HG02571 (cell line): Measurements from ENCODE around the gene PRKD1.
A peak's percentile ranks its signal among the peaks of the same experiment; 100 is the strongest.
"Not testable (repeated sequence)": the region's sequence is repeated elsewhere in the genome, so short reads cannot be mapped to it uniquely, and the experiment has no call there.

Experiments used
- ATAC-seq: cut with Tn5 transposase; IDR thresholded peaks from one replicate; pipeline ENCODE4 v1.9.1; 2021; ENCODE audit warnings: mild to moderate bottlenecking, moderate library complexity; ENCODE audit not compliant: unreplicated experiment

The PRKD1 gene

GRCh38 chr14:29900609-29901350 is 26.9 kb downstream of the PRKD1 start:
- no peak for ATAC-seq

GRCh38 chr14:29898470-29898869 is 29.2 kb downstream of the PRKD1 start:
- no peak for ATAC-seq

GRCh38 chr14:29897181-29897580 is 30.5 kb downstream of the PRKD1 start:
- ATAC-seq: no peak

- no peak for ATAC-seq
Measured at GRCh38 chr14:29896354-29896821, 31.3 kb downstream of the PRKD1 start.

- no peak for ATAC-seq
Measured at GRCh38 chr14:29895591-29896083, 32.0 kb downstream of the PRKD1 start.

- no peak for ATAC-seq
Measured at GRCh38 chr14:29893989-29894388, 33.7 kb downstream of the PRKD1 start.

GRCh38 chr14:29892327-29892726 is 35.3 kb downstream of the PRKD1 start:
- ATAC-seq: no peak

- ATAC-seq: no peak
Measured at GRCh38 chr14:29885988-29886387, 41.7 kb downstream of the PRKD1 start.

GRCh38 chr14:29868000-29868399 is 59.6 kb downstream of the PRKD1 start:
- ATAC-seq: no peak

GRCh38 chr14:29865299-29865698 is 62.3 kb downstream of the PRKD1 start:
- ATAC-seq: no peak

- no peak for ATAC-seq
Measured at GRCh38 chr14:29861996-29862395, 65.7 kb downstream of the PRKD1 start.

GRCh38 chr14:29858299-29858698 is 69.3 kb downstream of the PRKD1 start:
- peak; percentile 82 for ATAC-seq

GRCh38 chr14:29857551-29857950 is 70.1 kb downstream of the PRKD1 start:
- ATAC-seq: peak; percentile 68

GRCh38 chr14:29856516-29856915 is 71.1 kb downstream of the PRKD1 start:
- no peak for ATAC-seq

- ATAC-seq: not testable (repeated sequence)
Measured at GRCh38 chr14:29853691-29854090, 74.0 kb downstream of the PRKD1 start.

- no peak for ATAC-seq
Measured at GRCh38 chr14:29853272-29853671, 74.4 kb downstream of the PRKD1 start.

GRCh38 chr14:29851397-29851796 is 76.2 kb downstream of the PRKD1 start:
- no peak for ATAC-seq

- no peak for ATAC-seq
Measured at GRCh38 chr14:29847056-29847380, 80.6 kb downstream of the PRKD1 start.

- peak; percentile 78 for ATAC-seq
Measured at GRCh38 chr14:29846339-29847055, 81.2 kb downstream of the PRKD1 start.

- no peak for ATAC-seq
Measured at GRCh38 chr14:29843981-29844380, 83.7 kb downstream of the PRKD1 start.

- no peak for ATAC-seq
Measured at GRCh38 chr14:29842228-29842627, 85.4 kb downstream of the PRKD1 start.

GRCh38 chr14:29840369-29840892 is 87.2 kb downstream of the PRKD1 start:
- not testable (repeated sequence) for ATAC-seq
